HCT116 (cell line): ENCODE measurements around the gene TSHZ1. TPM values are rescaled to one million over a fixed set of nuclear protein-coding genes. Genes with fewer than 3 reads are reported as not detected.

Experiments used
- total RNA-seq: library from RNA; stranded (reverse); gene quantifications from one replicate; pipeline ENCODE4 v1.2.1, GENCODE V29; 2021; ENCODE audit not compliant: unreplicated experiment

TSHZ1 gene
- total RNA-seq, 1 experiment from 2014 or later = 5.7 TPM

Other genes with a start within 250 kb of the TSHZ1 start
- gene PTGR3, start 1.7 kb upstream of the TSHZ1 start, total RNA-seq = 25.3 TPM
- gene SMIM21, start 216.9 kb downstream of the TSHZ1 start, total RNA-seq = not detected